Activated T-cell treated with anti-CD3 and anti-CD28 coated beads, Interleukin-2, amount 50 U/mL, for 24 hours (primary cell): ENCODE measurements around the gene SLC38A11.

Experiments
- DNase-seq: peaks from one replicate; pipeline ENCODE4 v3.0.0-alpha.2; 2020
- H3K27ac Mint-ChIP-seq: 2 replicates; pipeline ENCODE4 v1.8.0; 2020; ENCODE audit warnings: mild to moderate bottlenecking, mixed read lengths
- H3K27me3 Mint-ChIP-seq: 2 replicates; pipeline ENCODE4 v1.8.0; 2020; ENCODE audit warnings: mixed read lengths
- H3K36me3 Mint-ChIP-seq: 2 replicates; pipeline ENCODE4 v1.8.0; 2020; ENCODE audit warnings: low read depth, mixed read lengths
- H3K4me1 Mint-ChIP-seq: 2 replicates; pipeline ENCODE4 v1.8.0; 2020; ENCODE audit warnings: low read depth, mixed read lengths
- H3K4me3 Mint-ChIP-seq: 2 replicates; pipeline ENCODE4 v1.8.0; 2020; ENCODE audit warnings: mild to moderate bottlenecking, moderate library complexity, mixed read lengths
- H3K9me3 Mint-ChIP-seq: 2 replicates; pipeline ENCODE4 v1.8.0; 2020; ENCODE audit warnings: mixed read lengths

The SLC38A11 gene

GRCh38 chr2:164948540-164948939 is 6.8 kb downstream of the SLC38A11 start:
- H3K27me3 Mint-ChIP-seq: peaks cover 17% of the 10 kb centered on the region
- no peaks in the 10 kb centered on the region for H3K4me1 Mint-ChIP-seq
- no peaks in the 10 kb centered on the region for H3K36me3 Mint-ChIP-seq
- no peaks in the 10 kb centered on the region for H3K9me3 Mint-ChIP-seq
- no peak overlapping the region for H3K27ac Mint-ChIP-seq
- no peak for DNase-seq
- no peak overlapping the region for H3K4me3 Mint-ChIP-seq

DNA sequence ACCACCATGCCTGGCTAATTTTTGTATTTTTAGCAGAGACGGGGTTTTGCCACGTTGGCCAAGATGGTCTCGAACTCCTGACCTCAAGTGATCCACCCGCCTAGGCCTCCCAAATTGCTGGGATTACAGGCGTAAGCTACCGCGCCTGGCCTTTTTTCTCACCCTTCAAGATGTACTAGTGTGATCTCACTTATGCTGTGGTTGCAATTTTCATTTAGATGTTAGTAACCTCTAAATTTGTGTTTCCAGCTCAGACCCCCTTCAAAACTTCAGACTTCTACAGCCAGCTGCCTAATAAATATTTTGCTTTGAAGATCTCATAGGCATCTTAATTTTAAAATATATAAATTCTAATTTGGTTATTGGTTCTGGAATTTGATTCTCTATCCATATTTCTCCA is 8.0 kb downstream of the SLC38A11 start:
- no peak overlapping the region for H3K4me3 Mint-ChIP-seq
- no peak overlapping the region for H3K27ac Mint-ChIP-seq
- H3K36me3 Mint-ChIP-seq: no peaks in the 10 kb centered on the region
- no peaks in the 10 kb centered on the region for H3K9me3 Mint-ChIP-seq
- no peak for DNase-seq
- peaks cover 13% of the 10 kb centered on the region for H3K27me3 Mint-ChIP-seq
- H3K4me1 Mint-ChIP-seq: no peaks in the 10 kb centered on the region

DNA sequence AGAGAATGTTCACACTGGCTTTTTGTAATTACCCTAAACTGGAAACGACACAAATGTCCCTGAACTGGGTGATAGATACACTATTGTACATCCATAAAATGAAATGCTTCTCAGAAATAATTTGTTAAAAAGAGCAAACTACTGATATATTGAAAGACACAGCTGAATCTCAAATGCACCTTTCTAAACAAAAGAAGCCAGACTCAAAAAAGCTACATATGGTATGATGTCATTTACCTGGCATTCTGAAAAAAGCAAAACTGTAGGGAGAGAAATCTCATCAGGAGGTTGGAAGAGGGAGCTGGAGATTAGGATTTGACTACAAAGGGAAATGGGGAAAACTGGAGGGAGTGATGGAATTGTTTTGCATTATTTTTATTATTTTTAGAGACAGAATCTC is 12.0 kb downstream of the SLC38A11 start:
- H3K9me3 Mint-ChIP-seq: no peaks in the 10 kb centered on the region
- no peaks in the 10 kb centered on the region for H3K4me1 Mint-ChIP-seq
- no peak overlapping the region for H3K27ac Mint-ChIP-seq
- no peaks in the 10 kb centered on the region for H3K27me3 Mint-ChIP-seq
- no peak for DNase-seq
- no peaks in the 10 kb centered on the region for H3K36me3 Mint-ChIP-seq
- no peak overlapping the region for H3K4me3 Mint-ChIP-seq

GRCh38 chr2:164937864-164938401 is 17.4 kb downstream of the SLC38A11 start:
- Mint-ChIP-seq H3K27me3 (no peaks in the 10 kb centered on the region), H3K4me3 (no peak overlapping the region), H3K36me3 (no peaks in the 10 kb centered on the region), H3K4me1 (no peaks in the 10 kb centered on the region), H3K27ac (no peak overlapping the region), H3K9me3 (no peaks in the 10 kb centered on the region)
- DNase-seq: no peak

- H3K36me3 Mint-ChIP-seq: no peaks in the 10 kb centered on the region
- no peak for DNase-seq
- H3K27me3 Mint-ChIP-seq: no peaks in the 10 kb centered on the region
- H3K4me1 Mint-ChIP-seq: no peaks in the 10 kb centered on the region
- no peak overlapping the region for H3K27ac Mint-ChIP-seq
- no peak overlapping the region for H3K4me3 Mint-ChIP-seq
- H3K9me3 Mint-ChIP-seq: no peaks in the 10 kb centered on the region
Measured at GRCh38 chr2:164935118-164936101, 19.9 kb downstream of the SLC38A11 start.

DNA sequence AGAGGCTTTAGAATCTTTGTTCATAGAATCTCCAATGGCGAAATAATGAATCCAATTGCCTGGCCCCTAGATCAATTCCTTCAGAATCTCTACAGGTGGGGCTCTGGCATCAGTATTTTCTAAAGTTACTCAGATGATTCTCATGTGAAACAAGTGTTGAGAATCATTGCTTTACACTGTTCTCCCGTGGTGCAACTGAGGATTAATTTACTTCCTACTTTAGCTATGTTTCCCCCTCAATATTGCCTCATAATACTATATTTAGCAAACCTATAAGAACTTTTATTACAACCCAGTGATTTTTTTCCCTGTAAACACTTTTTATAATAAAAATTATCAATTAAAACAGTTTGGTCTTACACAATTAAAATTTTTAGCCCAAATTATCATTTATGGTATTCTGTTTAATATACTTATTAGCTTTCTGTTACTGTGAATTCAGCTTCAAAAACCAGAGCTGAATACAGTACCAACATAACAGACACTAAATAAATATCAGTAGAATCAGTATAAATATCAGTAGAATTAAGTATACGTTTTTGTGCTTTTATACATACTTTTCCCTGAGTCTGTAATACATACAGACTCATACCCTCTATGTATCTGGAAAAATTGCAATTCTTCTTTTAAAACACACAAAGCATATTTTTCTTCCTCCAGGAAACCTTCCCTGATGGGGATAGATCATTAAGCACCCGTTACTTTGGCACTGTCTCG is 20.8 kb downstream of the SLC38A11 start:
- H3K4me1 Mint-ChIP-seq: no peaks in the 10 kb centered on the region
- H3K27me3 Mint-ChIP-seq: no peaks in the 10 kb centered on the region
- no peak for DNase-seq
- no peaks in the 10 kb centered on the region for H3K36me3 Mint-ChIP-seq
- H3K27ac Mint-ChIP-seq: no peak overlapping the region
- no peak overlapping the region for H3K4me3 Mint-ChIP-seq
- H3K9me3 Mint-ChIP-seq: peaks cover 8% of the 10 kb centered on the region

DNA sequence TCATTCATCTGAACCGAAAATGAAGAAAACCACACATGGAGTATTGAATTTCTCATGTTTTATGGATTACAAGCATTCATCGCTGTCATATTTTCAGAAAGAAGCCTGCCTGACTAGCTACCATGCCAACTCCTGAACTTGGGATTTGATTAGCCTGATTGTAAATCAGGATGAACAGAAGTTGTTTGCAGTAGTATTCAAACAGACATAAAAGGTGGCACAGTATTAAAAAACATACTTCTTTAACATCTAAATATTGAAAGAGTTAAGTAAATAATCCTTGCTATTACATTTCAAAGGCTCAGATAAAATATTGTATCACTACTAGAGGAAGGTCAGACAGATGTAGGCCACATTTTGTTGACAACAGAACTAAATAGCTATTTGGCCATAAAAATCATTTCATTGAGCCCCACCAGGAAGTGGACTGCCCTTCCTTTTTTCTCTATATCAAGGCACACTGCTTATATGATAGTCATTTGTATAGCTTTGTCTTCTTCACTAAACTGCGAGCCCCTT is 21.6 kb downstream of the SLC38A11 start:
- no peak overlapping the region for H3K27ac Mint-ChIP-seq
- no peaks in the 10 kb centered on the region for H3K27me3 Mint-ChIP-seq
- no peaks in the 10 kb centered on the region for H3K4me1 Mint-ChIP-seq
- H3K4me3 Mint-ChIP-seq: no peak overlapping the region
- H3K9me3 Mint-ChIP-seq: peaks cover 8% of the 10 kb centered on the region
- no peaks in the 10 kb centered on the region for H3K36me3 Mint-ChIP-seq
- DNase-seq: no peak

GRCh38 chr2:164932377-164932776 is 22.9 kb downstream of the SLC38A11 start:
- H3K27me3 Mint-ChIP-seq: no peaks in the 10 kb centered on the region
- no peak overlapping the region for H3K27ac Mint-ChIP-seq
- DNase-seq: no peak
- no peaks in the 10 kb centered on the region for H3K4me1 Mint-ChIP-seq
- H3K4me3 Mint-ChIP-seq: no peak overlapping the region
- H3K9me3 Mint-ChIP-seq: peaks cover 8% of the 10 kb centered on the region
- H3K36me3 Mint-ChIP-seq: no peaks in the 10 kb centered on the region

- Mint-ChIP-seq H3K4me3 (no peak overlapping the region), H3K36me3 (no peaks in the 10 kb centered on the region), H3K27ac (no peak overlapping the region), H3K27me3 (no peaks in the 10 kb centered on the region), H3K9me3 (peaks cover 10% of the 10 kb centered on the region), H3K4me1 (no peaks in the 10 kb centered on the region)
- no peak for DNase-seq
Measured at GRCh38 chr2:164928101-164928673, 27.1 kb downstream of the SLC38A11 start.

DNA sequence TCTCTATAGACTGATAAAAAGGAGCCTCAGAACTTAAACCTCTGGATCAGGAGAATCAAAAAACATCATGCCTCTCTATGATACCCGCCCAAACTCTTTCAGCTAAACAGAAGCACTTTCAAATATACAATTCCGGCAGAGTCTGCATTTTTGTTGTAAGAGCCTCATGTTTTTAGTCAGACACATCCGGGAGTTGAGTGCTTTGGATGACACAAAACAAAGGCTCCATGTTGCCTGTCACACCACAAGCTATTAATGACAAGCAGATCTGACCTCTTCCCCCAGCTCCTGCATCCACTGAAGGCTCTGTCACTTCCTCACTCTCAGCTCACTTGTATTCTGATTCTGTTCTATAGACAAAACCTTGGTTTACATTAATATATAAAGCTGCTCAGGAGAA is 33.2 kb downstream of the SLC38A11 start:
- no peak for DNase-seq
- H3K27ac Mint-ChIP-seq: no peak overlapping the region
- no peaks in the 10 kb centered on the region for H3K36me3 Mint-ChIP-seq

GRCh38 chr2:164920430-164920829 is 34.9 kb downstream of the SLC38A11 start:
- no peaks in the 10 kb centered on the region for H3K36me3 Mint-ChIP-seq
- no peak overlapping the region for H3K4me3 Mint-ChIP-seq
- H3K9me3 Mint-ChIP-seq: no peaks in the 10 kb centered on the region
- H3K27me3 Mint-ChIP-seq: no peaks in the 10 kb centered on the region
- H3K4me1 Mint-ChIP-seq: no peaks in the 10 kb centered on the region
- DNase-seq: no peak
- no peak overlapping the region for H3K27ac Mint-ChIP-seq

More for the DNA sequence above, 33.2 kb downstream of the SLC38A11 start:
- H3K27me3 Mint-ChIP-seq: no peaks in the 10 kb centered on the region
- peaks cover 2% of the 10 kb centered on the region for H3K9me3 Mint-ChIP-seq
- H3K4me3 Mint-ChIP-seq: no peak overlapping the region
- no peaks in the 10 kb centered on the region for H3K4me1 Mint-ChIP-seq

DNA sequence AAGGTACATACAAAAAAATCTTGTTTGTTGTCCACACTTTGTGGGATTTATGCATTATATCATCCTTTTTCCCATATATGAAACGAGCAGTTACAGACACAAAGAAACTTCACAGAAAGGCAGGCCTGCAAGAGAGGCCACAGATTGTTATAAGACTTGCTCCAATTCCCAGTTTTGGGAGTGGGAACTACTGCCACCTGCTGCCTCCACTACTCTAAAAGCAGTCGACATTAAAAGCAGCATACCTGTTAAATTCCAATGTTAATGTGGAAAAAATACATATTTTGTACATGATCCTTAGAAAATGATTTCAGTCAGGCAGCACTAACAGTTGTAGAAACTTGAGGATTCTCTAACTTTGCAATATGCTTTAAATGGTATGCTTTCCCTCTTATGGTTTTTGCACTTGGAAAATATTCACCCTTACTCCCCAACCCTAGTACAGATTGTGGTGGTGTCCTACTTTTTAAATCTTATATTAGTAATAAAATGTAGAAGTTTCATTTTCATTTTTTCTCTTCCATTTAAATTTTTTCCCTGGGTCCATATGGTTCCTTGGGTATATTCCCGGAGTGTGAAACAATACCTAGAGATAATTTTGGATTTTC is 37.9 kb downstream of the SLC38A11 start:
- Mint-ChIP-seq H3K4me1 (no peaks in the 10 kb centered on the region), H3K27me3 (no peaks in the 10 kb centered on the region), H3K27ac (no peak overlapping the region), H3K36me3 (no peaks in the 10 kb centered on the region), H3K4me3 (no peak overlapping the region), H3K9me3 (no peaks in the 10 kb centered on the region)
- no peak for DNase-seq

DNA sequence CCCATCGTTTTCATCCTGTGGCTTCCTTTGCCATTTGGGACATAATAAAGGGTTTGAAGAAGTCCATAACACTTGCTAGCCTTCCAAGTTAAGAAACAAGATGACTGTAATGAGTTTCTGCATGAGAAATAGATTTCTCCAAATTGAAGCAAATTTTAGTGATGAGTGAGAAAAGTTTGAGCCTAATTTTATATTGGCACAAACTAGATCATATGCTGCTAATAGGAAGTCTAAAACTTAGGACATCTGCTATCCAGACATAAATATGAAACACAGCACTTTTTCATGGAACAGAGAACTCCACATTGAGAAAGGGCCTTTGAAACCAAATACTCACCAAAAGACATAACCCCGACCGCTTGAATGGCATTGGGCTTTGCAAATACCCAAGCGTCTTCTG is 39.8 kb downstream of the SLC38A11 start:
- Mint-ChIP-seq H3K36me3 (no peaks in the 10 kb centered on the region), H3K27ac (no peak overlapping the region), H3K27me3 (no peaks in the 10 kb centered on the region), H3K9me3 (no peaks in the 10 kb centered on the region), H3K4me3 (no peak overlapping the region), H3K4me1 (peaks cover 1% of the 10 kb centered on the region)
- no peak for DNase-seq
